Activated CD8-positive, alpha-beta memory T cell treated with anti-CD3 and anti-CD28 coated beads for 36 hours (primary cell): Measurements from ENCODE around the gene TSPY2. TPM values are rescaled to one million over a fixed set of nuclear protein-coding genes. Genes with fewer than 3 reads are reported as not detected.
"Not testable (repeated sequence)": the region's sequence is repeated elsewhere in the genome, so short reads cannot be mapped to it uniquely, and the experiment has no call there.

Source experiments
- CTCF ChIA-PET: fragments of 350-600 bp; sonication (Branson Sonifier 250); formaldehyde crosslinking; loops from one replicate; lab custom pipeline; 2021; ENCODE audit warnings: antibody characterized with exemption; lab: Charles Lee
- POLR2A ChIA-PET: fragments of 350-600 bp; sonication (Branson Sonifier 250); formaldehyde crosslinking; loops from one replicate; lab custom pipeline; 2021; ENCODE audit warnings: antibody characterized with exemption; lab: Charles Lee
- total RNA-seq, 2 experiments: library from RNA; stranded (reverse); gene quantifications; one replicate each; pipeline ENCODE4 v1.2.3, GENCODE V29; 2021

TSPY2 gene
- not detected for total RNA-seq

DNA sequence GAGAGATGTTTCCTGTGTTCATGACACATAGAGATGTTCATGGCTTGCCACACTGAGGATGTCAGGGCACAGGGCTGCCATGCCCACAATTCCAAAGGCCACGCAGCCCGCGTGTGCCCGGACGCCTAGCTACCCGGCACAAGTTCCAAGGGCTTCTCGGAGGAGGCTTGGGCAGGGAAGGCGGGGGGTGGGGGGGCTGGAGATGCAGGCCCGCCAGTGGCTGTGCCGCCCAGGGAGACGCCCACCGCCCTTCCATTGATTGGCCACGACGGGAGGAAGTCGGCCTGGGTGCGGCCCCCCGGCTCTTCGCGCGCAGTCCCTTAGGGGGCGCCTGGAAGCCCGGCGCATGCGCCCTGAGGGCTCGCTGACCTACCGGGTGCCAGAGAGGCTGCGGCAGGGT lies at the start of gene TSPY2:
TSPY2 (plus strand) TSS at position 301 of the 400 bp plus-strand sequence; CDS start at position 347, 46 bp downstream.
- CTCF ChIA-PET, POLR2A ChIA-PET: not testable (repeated sequence)

DNA sequence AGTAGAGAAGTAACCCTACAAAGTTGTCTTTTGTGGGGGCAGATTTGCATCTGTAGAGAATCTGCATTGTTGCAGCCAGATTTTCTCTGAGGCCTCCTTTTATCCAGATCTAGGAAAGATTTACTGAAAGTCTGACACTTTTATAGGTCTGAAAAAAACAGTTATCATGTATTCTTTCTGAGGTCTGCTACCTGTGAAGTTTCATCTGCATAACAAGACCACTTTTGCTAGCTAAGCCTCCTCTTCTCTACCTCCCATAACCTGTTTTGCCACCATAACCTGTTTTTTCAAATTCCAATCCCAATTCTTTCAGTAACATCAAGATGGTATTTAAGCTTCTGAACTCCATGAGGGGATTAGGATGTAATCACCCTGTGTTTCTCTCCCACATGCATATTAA lies 36.5 kb upstream of the TSPY2 start:
- POLR2A ChIA-PET, CTCF ChIA-PET: not testable (repeated sequence)

DNA sequence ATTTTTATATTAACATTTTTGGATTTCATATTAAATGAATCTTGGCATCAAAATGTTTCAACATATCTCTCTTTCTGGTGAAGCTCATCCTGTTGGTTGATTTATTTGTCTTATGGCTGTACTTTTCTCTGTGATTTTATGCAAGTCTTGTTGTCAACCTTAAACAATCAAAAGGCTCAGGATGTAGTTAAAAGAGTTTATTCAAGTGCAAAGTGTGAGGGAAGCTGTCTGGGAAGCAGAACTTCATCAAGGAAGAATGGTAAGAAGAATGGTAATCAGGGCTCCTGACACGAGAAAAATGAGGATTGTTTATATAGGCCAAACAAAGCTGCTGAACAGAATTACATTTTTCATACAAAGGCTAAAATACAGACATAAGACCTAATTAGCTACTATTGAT lies 29.0 kb upstream of the TSPY2 start:
- POLR2A ChIA-PET, CTCF ChIA-PET: not testable (repeated sequence)

GRCh38 chrY:6269839-6270238 lies 23.8 kb downstream of the TSPY2 start:
- CTCF ChIA-PET, POLR2A ChIA-PET: not testable (repeated sequence)
